HG02678 (cell line): ENCODE data around the gene PKM.
"Not testable (repeated sequence)": the region's sequence is repeated elsewhere in the genome, so short reads cannot be mapped to it uniquely, and the experiment has no call there.

ENCODE experiments used
- ATAC-seq: cut with Tn5 transposase; IDR thresholded peaks from one replicate; pipeline ENCODE4 v1.9.1; 2021; ENCODE audit warnings: mild to moderate bottlenecking, moderate library complexity; ENCODE audit not compliant: unreplicated experiment

Gene PKM

DNA sequence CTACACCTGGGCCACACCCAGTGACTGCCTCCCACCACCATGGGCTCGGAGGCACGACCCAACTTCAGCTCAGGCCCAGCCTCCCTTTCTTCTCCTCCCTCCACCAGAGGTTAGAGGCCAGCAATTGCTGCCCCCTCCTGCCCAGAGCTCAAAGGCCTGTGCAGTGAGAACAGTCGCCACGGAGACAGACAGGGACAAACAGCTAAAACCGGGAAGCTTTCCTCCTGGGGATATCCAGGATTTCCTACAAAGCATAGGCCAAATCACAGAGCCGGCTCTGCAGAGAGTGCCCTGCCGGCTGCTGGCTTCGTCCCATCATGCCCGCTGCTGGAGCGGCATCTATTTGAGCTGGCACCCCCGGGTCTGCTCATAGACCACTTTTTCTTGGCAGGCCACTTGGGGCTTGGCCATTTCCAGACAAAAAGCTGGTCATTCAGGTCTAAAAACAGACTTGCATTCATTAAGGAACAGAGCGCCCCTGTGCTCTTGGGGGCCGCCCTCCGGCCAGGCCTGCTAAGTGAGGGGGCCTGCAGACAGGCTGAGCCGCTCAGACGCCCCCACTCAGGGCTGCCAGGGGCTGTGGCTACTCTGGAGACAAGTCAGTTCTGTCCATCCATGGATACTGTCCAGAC, 50.9 kb downstream of the PKM start:
- no peak for ATAC-seq

DNA sequence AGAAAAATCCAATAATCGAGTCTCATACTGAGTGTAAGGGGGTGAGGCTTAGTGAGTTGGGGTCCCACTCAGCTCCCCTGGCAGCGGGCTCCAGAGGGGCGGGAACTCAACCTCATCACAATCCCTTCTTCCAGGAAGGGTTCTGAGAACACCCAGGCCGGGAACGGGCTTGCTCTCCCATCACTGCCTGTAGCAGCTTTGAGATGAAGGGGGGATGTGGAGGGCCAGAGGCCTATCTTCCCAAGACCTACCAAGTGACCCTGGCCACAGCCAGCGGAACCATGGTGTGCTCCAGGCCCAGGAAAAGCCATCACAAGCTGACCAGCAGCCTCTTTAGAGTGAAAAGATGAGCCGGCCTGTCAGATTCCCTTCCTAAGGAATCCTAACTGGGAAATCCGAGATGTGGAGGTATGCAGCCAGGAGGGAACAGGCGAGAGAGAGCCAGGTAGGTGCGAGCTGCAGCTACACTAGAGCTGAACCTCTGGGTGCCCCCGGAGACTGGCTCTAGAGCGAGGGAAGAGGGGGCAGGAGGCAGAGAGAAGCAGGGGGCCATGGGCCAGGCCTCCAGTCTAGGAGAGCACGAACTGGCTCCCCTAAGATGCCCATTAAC, 51.9 kb downstream of the PKM start:
- no peak for ATAC-seq

DNA sequence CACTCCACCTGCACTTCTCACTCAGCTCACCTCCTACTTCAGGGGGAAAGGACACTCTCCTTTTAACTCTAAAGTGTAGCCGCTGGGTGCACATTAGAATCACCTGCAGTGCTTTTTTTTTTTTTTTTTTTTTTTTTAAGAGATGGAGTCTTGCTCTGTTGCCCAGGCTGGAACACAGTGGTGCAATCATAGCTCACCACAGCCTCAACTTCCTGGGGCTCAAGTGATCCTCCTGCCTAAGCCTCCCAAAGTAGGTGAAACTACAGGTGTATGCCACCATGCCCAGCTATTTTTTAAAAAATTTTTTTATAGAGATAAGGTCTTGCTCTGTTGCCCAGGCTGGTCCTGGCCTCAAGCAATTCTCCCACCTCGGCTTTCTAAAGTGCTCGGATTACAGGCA, 54.2 kb downstream of the PKM start:
- no peak for ATAC-seq

DNA sequence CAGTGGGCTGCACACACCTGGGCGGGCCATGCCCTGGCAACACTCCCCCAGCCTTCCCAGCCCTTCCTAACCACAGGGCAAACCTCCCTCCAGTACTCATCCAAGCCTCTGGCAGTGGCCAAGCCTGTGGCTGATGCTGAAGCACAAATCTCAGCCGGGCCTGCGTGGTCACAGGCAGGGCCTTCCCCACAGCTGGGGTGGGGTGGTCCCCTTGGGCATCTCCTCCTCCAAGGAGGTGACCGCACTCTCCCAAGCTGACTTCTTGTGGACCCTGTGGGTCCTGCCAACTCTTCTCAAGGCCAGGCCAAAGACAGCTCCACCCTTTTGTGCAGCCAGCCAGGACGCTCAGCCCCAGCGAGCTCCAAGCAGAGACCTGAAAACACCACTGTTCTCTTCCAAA, 54.8 kb downstream of the PKM start:
- ATAC-seq: no peak

DNA sequence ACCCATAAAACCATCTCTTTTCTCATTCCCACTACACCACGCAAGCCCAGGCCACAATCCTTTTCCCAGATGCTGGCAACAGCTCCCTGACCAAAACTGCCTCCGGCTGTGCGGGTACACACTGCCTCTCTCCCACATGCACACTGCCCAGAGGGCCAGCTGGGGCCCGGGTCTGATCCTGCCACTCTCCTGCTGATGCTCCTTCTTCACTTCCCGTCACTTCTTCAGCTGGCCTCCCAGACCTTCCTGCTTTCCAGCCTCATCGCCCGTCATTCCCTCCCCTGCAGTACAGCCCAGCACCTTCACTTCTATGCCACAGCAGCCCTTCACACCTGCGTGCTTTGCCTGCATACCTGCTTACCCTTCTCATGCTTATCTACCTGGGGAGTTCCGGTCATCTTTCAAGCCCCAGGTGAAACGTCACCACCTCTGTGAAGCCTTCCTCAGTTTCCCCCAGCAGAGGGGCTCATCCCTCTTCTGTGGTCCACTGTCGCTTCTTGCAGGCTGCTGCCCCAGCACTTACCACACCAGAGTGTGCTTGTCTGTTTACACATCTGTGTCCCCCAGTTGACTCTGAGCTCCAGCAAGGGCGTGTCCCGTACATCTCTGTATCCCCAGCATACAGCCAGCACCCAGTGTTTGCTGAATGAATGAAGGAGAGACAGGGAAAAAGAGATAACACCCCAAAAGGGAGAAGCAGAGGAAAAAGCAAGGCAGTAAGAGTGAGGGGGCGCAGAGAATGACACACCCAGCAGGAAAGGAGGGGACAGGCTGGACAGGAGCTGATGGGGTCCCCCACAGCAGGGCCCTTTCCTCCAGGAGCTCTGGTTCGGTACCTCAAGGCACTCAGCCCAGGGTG, 55.6 kb downstream of the PKM start:
- ATAC-seq: no peak

DNA sequence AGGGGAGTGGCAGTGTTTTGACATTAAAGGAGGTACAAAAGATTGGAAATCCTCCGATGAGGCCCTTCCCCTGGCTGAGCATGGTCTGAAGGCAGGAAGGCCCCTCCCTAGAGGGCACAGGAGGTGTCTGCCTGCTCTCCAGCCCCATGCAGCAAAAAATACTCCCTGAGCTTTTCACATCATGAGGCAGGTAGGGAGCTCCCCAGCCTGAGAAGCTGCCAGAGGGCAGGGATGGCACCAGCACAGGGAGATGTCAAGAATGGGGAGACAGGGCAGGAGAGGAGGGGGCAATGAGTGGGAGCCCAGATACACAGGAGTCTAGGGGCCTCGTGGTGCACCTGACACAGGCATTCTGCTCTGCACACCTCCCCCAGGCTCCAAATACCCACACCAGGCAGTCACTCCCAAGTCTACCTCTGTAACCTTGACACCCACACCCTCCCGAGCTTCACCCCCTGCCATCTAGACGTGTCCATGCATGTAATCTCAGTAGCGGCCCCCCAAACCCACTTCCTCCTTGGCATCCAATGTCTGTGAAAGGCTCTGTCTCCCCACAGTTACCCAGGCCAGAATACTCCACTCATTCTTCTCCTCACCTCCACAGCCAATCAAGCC, 56.3 kb downstream of the PKM start:
- no peak for ATAC-seq

DNA sequence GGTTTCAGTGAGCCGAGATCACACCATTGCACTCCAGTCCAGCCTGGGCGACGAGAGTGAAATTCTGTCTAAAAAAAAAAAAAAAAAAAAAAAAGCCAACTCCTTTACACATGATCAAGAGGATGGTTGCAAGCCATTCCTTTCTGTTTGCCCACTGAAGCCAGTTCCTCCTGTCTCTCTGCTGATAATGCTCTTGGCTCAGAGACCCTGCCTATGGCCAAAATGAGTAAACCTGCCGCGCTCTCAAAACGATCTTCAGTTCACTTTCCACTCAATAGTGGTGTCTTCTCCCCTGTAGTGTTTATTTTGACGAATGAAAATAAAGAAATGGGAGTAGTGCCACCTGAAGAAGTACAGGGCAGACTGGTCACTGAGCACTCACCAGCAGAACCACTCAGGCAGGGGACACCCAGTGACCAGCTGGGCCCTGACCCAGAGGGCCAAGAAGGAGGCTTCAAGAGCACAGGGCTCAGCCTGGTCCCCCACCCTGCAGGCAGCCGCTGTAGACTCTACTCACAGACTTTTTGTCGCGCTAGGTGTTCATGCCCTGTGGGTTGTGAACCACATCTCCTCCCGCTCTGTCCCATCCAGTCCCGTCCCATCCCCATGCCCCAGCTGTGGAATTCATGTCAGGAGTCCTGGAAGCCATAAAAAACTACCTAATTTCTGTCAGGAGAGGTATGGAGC, 57.0 kb downstream of the PKM start:
- ATAC-seq: no peak

DNA sequence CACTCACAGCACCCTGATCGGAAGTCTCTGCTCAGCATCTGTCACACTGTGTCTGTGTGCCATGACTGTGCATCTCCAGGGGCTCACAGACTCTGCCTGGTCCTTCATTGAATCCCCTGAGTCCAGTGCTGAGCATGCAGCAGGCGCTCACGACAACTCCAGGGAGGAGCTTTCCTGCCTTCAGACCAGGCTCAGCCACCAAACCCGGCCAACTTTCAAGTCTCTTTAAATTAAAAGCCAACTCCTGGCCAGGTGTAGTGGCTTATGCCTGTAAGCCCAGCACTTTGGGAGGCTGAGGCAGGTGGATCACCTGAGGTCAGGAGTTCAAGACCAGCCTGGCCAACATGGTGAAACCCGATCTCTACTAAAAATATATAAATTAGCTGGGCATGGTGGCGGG, 57.6 kb downstream of the PKM start:
- no peak for ATAC-seq

DNA sequence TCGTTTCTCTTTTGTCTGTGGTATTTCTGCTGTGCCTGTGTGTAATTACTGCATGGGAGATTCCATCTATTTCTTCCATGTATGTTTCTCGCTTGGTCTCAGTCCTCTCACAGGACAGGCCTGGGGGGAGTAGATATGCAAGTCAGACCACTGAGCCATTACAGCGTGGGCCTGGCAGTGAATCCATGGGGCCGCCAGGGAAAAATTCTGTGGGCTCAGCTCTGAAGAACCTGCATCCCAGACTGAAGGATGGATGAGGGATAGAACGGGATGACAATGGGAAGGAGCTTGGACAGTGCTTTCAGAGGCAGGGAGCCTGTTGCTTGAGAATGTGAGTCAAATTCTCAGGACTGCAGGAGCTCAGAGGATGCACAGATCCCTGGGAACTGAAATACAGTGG, 58.2 kb downstream of the PKM start:
- no peak for ATAC-seq

DNA sequence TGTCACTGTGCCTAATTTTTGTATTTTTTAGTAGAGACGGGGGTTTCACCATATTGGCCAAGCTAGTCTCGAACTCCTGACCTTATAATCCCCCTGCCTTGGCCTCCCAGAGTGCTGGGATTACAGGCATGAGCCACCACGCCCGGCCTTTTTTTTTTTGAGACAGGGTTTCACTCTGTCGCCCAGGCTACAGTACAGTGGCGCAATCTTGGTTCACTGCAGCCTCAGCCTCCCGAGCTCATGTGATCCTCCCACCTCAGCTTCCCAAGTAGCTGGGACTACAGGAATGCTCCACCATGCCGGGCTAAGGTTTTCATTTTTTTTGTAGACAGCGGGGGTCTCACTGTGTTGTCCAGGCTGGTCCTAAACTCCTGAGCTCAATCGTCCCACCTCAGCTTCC, 59.0 kb downstream of the PKM start:
- not testable (repeated sequence) for ATAC-seq

DNA sequence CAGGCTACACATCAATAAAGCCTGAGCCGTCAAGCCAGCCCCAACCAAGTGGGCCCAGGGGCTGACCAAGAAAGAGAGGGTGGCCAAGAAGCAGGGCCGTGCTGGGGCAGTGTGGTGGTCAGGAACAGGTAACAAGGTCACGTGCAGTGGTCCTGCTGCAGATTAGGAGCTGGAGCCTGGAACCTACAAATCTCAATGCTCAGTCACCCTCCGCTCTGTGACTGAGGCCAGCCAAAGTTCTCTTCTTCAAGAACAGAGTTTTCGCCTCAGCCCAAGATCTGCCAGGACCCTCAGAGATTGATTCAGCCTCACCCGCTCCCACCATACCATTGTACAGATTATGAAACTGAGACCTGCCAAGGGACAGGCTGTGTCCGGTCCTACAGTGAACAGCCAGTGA, 60.3 kb downstream of the PKM start:
- no peak for ATAC-seq

DNA sequence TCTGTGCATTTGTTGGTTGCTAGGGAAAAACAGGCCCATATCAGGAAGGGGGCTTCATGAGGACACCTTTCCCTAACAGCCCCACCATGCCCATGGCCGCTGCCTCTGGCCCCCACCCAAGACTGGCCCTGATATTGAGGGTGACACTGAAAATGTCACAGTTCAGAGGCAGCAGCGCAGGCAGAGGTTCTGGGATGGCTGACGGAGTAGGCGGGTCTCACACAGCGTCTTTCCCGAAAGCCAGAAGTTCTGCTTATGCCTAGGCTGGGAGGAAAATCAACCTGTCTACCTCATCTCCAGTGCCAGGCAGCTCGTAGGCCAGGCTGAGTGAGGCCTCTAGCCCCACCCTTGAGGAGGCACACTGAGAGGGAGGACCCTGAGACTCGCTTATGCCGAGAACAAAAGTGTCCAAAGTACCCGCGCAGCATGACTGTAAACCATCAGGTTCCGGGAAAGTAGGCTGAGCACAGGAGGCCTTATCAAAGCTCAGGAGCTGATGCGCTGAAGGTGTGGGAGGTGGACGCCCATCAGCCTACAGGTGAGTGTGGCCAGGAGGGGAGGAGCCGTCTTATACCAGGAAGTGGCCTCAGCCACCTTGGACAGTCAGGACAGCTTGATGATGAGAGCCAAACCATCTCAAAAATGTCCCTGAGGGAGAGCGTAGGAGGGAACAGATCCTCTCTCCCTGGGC, 60.9 kb downstream of the PKM start:
- no peak for ATAC-seq

DNA sequence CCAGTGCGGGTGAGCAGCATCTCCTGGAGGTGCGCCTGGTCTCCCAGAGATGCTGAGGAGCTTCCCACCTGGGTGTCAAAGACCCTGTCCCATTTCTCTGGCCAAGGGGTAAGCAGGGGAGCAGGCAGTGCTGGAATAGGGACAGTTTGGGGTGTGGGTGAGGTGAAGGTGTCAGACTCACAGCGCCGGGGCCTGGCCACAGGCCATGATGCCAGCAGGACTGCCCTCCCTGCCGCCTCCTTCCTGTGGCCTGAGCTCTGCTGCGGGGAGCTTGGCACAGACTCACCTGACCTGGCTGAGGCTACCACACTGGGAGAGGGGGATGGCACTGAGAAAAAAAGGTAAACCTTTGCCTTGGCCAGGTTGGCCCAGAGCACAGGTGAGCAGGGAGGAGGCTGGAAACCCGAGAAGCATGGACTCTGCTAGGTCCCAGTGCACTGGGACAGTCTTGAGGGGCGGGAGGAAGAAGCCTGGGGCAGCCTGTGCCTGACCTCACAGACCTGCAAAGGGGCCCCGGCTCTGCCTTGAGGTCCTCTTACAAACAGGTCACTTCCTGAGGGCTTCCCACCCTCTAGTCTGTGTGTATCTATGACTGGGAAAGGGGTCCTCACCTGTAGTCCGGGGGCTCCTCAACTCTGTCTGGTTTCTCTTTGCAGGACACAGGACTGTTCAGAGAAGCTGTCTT, 61.6 kb downstream of the PKM start:
- no peak for ATAC-seq

DNA sequence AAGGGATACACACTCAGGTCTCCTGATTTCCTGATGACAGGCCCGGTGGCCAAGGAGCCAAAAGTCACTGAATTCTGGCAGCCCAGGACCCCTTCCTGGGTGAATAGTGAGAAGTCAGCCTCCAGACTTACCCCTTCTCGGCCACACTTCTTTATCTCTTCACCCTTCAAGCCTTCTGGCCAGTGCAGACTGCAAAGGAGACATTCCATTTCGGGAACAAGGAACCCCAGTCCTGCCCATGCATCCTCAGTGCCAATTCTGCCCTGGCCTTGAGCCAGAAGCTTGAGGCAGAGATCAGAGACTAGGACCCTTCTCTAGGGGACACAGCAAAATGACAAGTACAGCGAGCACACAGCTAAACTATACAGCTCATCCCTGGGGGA, 62.2 kb downstream of the PKM start:
- no peak for ATAC-seq

DNA sequence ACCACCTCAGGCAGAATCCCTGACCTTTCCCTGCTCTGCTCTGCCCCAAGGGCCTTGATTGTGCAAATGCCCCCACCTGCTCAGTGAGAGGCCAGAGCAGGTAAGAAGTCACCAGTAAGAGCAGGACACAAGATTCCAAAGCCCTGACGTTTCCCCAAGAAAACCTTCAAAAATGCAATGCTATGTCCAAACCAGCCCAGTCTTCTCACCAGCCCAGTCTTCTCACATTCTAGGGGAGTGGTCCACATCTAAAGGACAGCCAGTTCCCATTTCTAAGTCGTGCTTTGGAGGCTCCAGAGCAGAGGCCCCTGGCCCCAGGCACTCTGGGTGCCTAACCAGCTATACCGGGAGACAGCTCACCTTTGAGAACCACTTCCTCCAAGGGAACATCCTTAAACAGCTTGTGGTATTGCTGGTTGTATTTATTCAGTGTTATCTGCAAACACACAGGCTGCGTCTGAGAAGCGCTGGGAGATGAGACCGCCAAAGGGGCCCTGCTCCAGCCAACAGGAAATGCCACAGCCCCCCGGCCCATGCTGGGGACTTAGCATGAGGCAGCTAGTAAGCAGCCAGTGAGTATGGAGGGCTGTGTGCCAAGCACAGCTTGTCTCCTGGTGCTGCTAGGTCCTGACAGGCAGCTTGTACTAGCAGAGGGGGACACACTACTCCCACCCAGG, 62.7 kb downstream of the PKM start:
- no peak for ATAC-seq

DNA sequence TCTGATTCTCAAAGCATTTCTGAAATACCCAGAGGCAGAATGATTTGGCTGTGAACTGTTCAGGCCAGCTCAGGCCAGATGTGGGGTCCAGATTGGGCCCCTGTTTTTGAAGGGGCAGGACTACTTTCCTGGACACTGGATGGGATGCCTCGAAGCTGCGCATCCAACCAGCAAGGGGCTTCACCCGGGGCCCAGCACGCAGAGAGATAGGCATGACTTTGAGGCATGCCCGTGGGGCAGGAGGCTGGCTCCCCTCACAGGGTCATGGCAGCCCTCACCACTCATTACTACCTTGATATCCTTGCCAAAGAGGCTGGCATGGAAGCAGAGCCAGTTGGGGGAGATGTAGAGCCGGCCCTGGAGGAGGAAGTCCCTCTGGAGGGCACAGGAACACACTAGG, 63.5 kb downstream of the PKM start:
- no peak for ATAC-seq

DNA sequence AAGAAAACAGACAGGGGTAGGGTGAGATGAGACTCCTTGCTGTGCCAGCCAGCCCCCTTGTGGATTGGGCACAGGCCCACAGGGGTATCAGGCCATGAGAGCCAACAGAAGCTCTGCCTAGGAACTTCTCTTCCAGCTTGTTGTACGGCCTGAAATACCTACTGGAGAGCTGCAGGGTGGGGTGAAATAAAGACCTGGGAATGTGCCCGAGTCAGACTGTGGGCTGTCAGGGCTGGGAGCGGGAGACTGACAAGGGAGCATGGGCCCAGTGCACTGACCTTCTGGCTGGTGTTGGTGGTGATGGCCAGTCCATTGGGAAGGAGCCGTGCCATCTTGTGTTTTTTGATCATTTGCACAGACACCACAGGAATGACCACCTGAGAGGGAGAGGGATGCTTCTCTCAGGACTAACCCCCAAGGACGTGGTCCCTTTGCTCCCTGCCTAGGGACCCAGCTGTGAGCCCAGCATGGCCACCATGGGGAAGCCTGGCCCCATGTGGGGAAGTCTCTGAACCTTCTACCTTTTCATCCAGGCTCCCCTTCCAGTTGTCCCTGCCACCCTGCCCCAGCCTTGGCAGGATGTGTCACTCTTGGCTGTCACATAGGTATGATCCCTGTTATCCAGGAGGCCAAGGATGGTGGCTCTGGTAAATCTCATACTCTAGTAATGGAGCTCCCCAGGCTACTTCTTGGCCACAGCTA, 64.1 kb downstream of the PKM start:
- ATAC-seq: no peak

DNA sequence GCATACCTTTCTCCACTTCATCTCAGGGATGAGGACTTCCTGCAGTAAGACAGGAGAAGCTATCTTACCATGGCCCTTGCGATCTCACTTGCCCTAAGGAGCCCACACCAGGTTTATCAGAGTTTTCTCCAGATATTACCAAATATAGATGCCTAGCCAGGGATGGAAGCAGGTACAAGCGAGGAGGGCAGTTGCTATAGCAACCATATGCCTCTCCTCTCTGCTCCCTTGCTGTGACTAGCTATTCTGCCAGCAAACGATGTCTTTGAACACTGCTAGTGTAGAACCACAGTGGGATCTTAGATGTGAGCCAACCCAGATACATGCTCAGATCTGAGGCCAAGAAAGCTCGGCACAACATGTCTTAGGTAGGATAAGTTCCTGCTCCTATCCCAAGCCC, 67.3 kb downstream of the PKM start:
- no peak for ATAC-seq

DNA sequence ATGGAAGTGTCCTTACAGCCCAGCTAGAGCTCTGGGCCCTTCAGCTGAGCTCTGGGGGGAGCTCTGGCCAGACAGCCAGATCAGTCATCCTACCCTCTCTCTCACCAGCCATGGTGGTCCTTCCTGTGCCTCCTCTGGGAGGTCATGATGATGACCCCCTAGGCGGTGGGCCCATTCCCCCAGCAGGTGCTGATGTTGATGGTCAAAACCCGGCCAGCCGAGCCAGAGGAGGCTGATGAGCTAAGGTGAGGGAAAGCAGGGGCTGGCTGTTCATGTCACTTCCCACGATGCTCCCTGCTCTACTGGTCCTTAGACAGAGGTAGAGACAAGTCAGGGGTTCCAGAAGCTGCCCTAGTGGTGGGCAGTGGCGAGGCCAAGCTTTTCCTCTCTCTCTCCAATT, 68.4 kb downstream of the PKM start:
- no peak for ATAC-seq
